H1 (cell line): ENCODE data around the gene SNX17. TPM values are rescaled to one million over a fixed set of nuclear protein-coding genes. Genes with fewer than 3 reads are reported as not detected.

ENCODE experiments used
- NRF1 ChIP-seq: IDR thresholded peaks from 2 replicates; pipeline ENCODE4 v1.6.1; 2011; ENCODE audit warnings: mild to moderate bottlenecking, low read depth, low read length, improper control_type of control experiment
- SRF ChIP-seq: IDR thresholded peaks from 2 replicates; pipeline ENCODE4 v1.6.1; 2011; ENCODE audit warnings: mild to moderate bottlenecking, low read depth, low read length, moderate library complexity
- ZNF274 ChIP-seq: IDR thresholded peaks from 2 replicates; pipeline ENCODE4 v1.7.0; 2012; ENCODE audit warnings: low read length, borderline replicate concordance; ENCODE audit errors: extremely low read depth
- polyA plus RNA-seq, 7 experiments: library from polyadenylated mRNA; depleted of rRNA in 3 of 7; stranded (reverse) in 5 of 7; unstranded in 2 of 7; fragments of >200 nt in 5 of 7; fragments of 200-250 nt in 2 of 7; gene quantifications; 1 replicate in 5 of 7; 2 replicates in 1 of 7; 4 replicates in 1 of 7; pipeline versions ENCODE4 v1.2.1 to v1.2.3, GENCODE V29; 2011 to 2013; ENCODE audit warnings: missing spikeins in 2 of 7, mixed read lengths in 2 of 7
- total RNA-seq: library from RNA; stranded (reverse); fragmentation: NEBNext Ultra II Directional; extraction: Animal tissue kit (Norgen Biotek cat#: 25700); gene quantifications from 2 replicates; pipeline ENCODE4 v1.2.1, GENCODE V29; 2021
- TF ChIP-seq, protein P1 (sequence below), 3 experiments: IDR thresholded peaks; 1 replicate in 2 of 3; 2 replicates in 1 of 3; pipeline versions ENCODE4 v1.5.1 to v1.6.1; 2011; ENCODE audit warnings: low read length in 3 of 3, mild to moderate bottlenecking in 3 of 3, inconsistent platforms in 2 of 3, low read depth in 1 of 3, moderate library complexity in 1 of 3; ENCODE audit not compliant: insufficient read depth in 1 of 3; ENCODE audit errors: control extremely low read depth in 1 of 3

The SNX17 gene
- total and polyA plus RNA-seq, 2 of the 8 experiments (the other 6 are each of a cell fraction or from before 2014, with no cell fraction given) = 54.9 to 66.2 TPM

DNA sequence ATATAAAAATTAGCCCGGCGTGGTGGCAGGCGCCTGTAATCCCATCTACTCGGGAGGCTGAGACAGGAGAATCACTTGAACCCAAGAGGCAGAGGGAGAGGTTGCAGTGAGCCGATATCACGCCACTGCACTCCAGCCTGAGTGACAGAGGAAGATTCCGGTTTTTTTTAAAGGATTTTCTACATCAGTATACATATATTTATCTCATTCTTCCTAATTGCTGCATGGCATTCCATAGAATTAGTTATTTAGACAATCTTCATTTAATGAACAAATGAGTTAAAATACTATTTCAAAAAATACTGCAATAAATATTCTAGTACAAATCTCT lies 15.9 kb upstream of the SNX17 start (continued):
- no peak for TF ChIP-seq SRF
- TF ChIP-seq ZNF274 = no peak
- no peak for TF ChIP-seq NRF1
- TF ChIP-seq, protein P1, sequence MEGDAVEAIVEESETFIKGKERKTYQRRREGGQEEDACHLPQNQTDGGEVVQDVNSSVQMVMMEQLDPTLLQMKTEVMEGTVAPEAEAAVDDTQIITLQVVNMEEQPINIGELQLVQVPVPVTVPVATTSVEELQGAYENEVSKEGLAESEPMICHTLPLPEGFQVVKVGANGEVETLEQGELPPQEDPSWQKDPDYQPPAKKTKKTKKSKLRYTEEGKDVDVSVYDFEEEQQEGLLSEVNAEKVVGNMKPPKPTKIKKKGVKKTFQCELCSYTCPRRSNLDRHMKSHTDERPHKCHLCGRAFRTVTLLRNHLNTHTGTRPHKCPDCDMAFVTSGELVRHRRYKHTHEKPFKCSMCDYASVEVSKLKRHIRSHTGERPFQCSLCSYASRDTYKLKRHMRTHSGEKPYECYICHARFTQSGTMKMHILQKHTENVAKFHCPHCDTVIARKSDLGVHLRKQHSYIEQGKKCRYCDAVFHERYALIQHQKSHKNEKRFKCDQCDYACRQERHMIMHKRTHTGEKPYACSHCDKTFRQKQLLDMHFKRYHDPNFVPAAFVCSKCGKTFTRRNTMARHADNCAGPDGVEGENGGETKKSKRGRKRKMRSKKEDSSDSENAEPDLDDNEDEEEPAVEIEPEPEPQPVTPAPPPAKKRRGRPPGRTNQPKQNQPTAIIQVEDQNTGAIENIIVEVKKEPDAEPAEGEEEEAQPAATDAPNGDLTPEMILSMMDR (IDR thresholded peaks at IDR 0.05; ENCODE audit: control extremely low read depth in 1 of 3, insufficient read depth in 1 of 3, low read depth in 1 of 3, low read length in 3 of 3) = no peak
- TF ChIP-seq, all 59 proteins: peak for 0
